Esophagus mucosa (tissue), 1 donor: ENCODE results near the gene CBLN3. TPM values are rescaled to one million over a fixed set of nuclear protein-coding genes. Genes with fewer than 3 reads are reported as not detected.

ENCODE experiments used
- ATAC-seq: fragments of 200-7000 bp; cut with Tn5 transposase; one replicate; pipeline ENCODE4 v1.9.1; 2020
- total RNA-seq: library from RNA; stranded (reverse); gene quantifications from one replicate; pipeline ENCODE4 v1.2.4, GENCODE V29; 2023
- donor health status: DM: yes; HTN: yes; CAD: no.

Gene CBLN3
- total RNA-seq, 1 donor from 2014 or later = 0.44 TPM

GRCh38 chr14:24439257-24439656, 9.8 kb upstream of the CBLN3 start:
- no peak for ATAC-seq

GRCh38 chr14:24438223-24439097, 9.0 kb upstream of the CBLN3 start:
- no peak for ATAC-seq

DNA sequence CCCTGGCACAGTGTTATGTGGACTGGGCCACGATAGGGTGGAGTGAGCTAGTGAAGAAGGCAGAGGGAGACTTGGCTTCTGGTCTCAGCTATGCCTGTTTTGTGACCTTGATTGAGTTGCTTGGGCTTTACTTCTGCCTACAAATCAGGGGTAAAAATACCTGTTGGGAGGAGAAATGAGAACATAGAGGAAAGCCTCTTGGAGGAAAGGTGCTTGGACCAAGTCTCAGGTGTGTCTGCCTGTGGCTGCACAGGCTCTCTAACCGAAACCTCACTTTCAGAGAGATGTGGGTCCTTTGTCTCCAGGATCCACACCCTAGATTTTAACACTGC, 8.2 kb upstream of the CBLN3 start:
- no peak for ATAC-seq

DNA sequence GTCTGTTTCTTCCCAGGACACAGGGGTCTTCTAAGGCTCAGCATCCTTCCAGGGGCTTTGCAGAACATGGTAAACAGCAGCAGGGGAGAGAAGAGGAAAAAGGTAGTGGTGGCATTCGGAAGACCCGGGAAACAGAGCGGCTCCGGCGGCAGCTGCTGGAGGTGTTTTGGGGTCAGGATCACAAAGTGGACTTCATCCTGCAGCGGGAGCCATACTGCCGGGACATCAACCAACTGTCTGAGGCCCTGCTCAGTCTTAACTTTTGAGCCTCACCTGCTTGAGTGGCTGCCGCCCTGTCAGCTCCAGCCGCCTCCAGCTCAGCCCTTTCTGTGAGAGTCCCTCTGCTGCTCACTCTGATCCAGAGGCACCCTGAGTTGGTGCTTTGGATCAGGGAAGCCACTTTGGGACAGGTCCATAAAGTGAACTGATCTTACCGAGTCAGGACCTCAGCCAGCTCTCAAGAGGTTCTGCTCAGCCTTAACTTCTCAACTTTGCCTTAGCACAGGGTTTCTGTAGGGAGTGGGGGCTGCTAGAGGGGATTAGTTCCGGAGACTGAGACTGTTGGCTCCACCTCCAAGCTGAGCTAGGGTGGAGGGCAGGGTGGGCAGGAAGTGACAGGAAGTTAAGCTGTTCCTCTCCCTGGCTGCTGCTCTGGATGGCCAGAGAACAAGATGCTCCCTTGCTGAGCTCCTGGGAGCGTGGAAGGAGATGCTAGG, 7.7 kb upstream of the CBLN3 start:
- no peak for ATAC-seq

DNA sequence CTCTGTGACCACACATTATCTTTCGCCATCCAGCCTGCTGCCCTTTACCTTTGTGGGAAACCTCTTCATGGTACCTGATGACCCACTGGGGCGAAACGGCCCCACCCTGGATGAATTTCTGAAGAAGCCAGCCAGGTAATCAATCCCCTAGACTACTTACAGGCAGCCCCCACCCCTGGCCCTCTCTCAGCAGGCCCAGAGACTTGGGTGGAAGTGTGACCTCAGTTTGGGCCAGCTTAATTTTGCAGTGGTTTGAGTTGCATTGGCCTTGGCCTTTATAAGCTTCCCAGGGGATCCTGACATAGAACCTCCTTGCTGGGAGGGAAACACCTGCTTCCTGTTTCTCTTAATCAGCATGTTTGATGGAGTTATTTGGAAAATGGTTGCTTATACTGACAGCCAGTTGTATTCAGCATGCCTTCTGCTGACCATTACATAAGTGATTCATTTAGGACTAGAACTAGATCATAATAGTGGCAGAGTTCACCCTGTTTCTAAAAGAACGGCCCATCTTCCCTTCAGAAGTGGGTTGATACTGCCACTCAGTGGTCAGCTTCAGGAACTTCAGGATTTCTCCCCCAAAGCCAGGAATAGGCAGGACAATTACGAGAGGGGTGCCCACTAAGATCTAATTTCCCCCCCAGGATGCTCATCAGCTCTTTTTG, 7.0 kb upstream of the CBLN3 start:
- peak; percentile 52 for ATAC-seq

GRCh38 chr14:24435998-24436354, 6.5 kb upstream of the CBLN3 start:
- ATAC-seq = no peak

DNA sequence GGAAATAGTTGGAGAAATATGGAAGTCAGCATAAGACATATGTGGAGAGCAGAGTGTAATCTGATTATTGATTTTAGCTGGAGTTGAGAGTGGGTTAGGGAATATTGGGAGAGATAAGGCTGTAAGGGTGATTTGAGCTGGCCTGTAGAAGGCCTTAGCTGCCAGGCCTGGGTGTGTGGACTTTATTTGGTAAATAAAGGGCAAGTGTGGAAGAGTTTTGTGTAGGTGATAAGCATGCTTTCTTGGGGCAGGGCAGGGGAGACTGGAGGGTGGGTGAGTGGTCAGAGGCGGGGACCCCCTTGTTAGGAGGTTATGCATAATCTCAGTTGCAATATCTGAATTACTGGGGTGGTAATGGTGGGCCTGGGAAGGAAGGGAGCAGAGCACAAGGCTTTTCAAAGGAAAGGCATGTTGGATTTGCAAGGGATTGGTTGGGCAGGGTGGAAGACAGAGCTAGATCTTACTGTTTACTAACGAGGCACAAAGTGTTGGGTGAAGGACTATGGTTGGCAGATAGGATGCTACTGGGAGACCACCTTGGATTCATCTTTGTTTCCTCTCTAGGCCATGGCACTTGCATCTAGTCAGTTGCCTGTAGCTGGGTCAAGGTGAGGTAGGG, 5.8 kb upstream of the CBLN3 start:
- no peak for ATAC-seq

GRCh38 chr14:24434676-24435075, 5.2 kb upstream of the CBLN3 start:
- no peak for ATAC-seq

DNA sequence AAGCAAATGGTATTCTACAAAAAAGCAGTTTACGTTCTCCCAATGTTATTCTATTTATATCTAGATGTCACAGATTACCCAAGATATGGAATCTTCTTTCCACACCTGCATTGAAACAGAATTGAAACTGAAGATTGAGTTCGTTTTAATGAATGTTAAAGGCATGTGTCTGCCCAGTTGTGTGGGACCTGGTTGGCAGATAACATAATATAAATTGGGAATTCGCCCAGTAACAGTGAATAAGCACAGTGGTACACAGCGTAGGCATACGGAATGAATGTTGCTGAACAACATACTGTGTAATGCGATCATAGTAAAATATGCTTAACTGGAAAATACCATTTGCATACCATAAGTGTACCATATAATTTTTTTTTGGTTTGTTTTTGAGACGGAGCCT, 4.6 kb upstream of the CBLN3 start:
- no peak for ATAC-seq

DNA sequence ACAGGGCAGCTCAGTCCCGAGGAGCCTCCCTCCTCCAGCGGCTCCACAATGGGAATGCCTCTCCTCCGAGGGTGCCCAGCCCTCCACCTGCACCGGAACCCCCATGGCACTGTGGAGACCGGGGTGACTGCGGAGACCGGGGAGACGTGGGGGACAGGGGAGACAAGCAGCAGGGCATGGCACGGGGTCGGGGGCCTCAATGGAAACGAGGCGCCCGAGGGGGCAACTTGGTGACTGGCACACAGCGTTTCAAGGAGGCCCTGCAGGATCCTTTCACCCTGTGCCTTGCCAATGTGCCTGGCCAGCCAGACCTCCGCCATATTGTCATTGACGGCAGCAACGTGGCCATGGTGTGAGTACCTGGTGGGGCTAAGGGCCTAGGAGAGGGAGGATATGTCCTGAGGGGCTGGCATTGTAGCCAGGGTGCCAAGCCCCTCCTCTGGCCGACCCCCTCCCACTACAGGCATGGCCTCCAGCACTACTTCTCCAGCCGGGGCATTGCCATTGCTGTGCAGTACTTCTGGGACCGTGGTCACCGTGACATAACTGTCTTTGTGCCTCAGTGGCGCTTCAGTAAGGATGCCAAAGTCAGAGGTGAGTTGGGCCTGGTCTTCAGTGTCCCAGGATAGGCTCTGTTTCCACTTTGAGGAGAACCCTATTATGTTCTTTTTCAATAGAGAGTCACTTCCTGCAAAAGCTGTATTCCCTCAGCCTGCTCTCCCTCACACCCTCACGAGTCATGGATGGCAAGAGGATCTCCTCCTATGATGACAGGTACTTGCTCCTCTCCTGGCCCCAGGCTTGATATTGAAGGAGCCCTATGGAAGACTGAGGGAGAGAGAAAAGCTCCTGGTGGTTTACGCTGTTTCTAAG, 3.0 kb upstream of the CBLN3 start:
- no peak for ATAC-seq

GRCh38 chr14:24431569-24432258, 2.2 kb upstream of the CBLN3 start:
- ATAC-seq = peak; percentile 81

DNA sequence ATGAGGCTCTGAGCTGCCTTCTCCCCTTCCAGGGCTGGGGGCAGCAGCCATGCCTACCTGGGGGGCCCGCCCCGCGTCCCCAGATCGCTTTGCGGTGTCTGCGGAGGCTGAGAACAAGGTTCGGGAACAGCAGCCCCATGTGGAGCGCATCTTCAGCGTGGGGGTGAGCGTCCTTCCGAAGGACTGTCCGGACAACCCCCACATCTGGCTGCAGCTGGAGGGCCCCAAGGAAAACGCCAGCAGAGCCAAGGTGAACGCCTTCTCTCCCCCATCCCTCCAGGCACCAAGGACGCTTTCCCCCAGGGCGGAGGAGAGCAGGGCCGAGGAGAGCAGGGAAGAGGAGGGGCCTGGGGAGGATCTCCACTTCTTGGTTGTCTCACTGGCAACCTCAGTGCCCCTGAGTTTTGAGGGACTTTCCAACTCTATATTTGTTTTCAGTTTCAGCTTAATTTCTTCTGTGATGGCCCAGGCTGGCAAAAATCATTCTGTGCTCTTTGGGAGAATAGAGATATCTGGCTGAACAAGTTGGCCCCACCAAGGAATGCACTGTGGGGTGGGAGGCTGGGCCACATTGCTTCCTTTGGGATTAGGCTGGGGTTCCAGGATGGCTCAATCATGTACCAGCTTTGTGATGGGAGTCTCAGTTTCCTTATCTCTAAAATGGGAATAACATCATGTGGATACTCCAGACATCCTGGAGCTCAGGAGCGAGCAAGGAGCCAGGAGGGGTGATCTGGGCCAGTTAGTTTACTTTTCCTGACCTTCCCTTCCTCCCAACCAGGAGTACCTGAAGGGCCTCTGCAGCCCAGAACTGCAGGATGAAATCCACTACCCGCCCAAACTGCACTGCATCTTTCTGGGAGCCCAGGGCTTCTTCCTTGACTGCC, 1.5 kb upstream of the CBLN3 start:
- ATAC-seq = no peak

- peak; percentile 67 for ATAC-seq
These were observed 744 bp upstream of the CBLN3 start for GRCh38 chr14:24430143-24430681.

DNA sequence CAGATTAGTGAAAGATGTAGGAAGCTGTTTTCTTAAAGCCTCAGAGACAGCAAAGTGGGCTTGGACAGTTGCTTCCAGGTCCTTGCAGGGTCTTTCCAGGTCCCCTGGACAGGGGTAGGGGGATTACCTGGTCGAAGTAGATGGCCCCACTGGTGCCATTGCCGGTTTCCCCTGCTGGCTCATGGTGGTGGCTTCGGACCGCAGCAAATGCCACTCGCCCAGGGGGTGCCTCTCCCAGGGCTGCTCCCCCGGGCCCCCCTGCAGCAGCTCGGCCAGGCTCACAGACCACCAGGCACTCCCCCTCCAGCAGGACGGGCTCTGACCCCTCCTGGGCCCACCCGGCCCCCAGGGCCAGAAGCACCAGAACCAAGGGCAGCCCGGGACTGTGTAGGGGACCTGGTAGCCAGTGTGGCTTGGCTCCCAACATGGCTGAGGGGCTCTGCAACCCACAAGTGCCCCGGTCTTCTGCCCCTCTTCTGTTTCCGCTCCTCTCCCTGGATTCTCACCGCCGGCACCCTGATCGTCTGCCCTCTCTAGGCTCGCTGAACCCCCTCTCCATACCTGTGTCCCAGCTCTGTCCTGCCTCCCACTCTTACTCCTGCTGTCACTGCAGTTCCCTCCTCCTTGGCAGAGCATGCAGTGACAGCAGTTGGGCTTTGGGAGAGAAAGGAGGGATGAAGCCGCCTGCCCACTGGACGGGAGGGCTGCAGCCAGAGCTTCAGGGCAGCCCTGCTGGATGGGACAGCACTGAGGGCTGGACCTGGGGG, 657 bp downstream of the CBLN3 start:
- no peak for ATAC-seq

DNA sequence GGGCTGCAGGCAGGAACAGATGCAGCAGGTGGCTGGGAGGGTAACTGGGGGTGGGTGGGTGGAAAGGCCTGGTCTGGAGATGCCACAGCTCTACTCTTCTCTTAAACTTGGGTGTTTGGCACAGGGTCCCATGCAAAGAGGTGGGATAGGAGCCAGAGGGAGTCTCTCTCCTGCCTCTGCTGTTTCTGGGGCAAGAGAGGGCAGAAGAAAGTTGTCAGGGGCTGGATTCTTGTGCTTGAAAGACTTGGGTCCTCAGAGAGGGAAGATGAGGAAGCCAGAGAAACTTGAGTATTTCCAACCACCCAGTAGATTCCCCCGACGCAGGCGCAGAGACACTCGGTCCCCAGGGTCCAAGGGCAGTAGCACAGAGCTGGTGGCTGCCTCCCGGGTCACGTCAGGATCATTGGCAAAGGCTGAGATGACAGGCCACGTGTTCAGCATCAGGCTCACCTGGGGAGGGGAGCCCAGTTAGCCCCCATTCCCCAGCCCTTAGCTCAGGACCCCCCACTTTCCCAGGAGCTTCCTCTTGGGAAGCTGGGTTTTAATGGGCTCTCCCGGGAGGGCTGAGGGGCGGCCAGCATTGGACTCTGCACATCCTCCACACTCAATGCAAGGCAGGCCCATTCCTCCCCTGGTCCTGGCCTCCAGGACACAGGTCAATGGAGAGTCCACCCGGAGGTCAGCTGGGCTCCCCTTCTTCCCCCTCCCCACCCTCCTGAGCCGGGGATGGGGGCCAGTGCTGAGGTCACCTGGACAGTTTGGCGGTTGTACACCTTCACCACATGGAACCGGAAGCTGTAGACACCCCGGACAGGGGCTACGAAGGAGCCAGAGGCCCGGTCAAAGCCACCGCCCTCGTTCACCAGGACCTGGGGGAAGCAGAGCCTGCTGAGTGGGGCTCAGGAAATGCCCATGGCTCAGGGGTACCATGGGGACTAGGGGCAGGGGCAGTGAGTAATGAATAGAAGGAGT, 1.6 kb downstream of the CBLN3 start:
- no peak for ATAC-seq

DNA sequence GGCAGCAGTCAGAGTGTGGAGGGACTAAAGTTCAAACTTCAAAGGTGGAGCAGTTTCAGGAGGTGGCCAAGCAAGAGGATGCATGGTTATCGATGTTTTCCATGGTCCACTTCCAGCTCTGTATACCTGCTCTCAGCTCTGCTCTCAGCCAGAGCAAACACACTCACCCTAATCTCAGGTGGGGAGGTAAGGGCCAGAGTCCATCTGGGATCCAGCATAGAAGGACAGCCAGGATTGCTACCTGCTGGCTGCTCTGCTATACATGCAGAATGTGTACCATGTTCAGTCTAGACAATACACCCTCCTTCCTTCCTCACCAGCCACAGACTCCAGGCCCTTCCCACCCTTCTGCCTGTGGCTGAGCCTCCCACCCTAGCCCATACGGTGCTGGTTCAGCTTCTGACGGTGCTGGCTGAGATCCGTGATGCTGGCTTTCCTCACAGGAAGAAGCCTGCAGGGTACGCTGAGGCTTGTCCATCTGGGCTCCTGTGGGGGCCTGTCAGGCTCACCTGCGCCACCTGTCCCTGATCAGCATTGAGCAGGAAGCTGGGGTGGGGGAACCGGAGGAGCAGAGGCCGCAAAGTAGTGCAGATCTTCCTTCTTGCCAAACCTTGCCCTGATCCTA, 2.4 kb downstream of the CBLN3 start:
- ATAC-seq = no peak

GRCh38 chr14:24426150-24426911, 3.1 kb downstream of the CBLN3 start:
- no peak for ATAC-seq
